ENCODE results near the gene PAX7.

DNA sequence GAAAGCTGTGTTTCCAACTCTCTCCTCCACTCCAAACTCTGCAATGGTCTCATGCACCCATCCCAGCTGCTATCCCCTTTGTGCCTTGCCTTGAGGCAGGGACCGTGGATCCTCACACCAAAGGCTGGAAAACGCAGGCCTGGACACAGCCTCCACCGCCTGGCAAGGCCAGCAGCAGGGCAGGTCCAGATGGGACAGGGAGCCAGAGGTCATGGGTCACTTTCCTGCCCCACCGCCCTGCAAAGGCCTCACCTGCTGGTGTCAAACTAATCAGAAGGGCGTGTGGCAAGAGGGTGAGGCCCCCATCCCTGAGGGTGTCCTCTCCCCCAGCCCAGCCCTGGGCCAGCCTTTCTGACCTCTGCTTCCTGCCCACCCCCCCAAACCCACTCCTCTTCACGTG lies 106.3 kb downstream of the PAX7 start:
- TF ChIP-seq, protein P1, sequence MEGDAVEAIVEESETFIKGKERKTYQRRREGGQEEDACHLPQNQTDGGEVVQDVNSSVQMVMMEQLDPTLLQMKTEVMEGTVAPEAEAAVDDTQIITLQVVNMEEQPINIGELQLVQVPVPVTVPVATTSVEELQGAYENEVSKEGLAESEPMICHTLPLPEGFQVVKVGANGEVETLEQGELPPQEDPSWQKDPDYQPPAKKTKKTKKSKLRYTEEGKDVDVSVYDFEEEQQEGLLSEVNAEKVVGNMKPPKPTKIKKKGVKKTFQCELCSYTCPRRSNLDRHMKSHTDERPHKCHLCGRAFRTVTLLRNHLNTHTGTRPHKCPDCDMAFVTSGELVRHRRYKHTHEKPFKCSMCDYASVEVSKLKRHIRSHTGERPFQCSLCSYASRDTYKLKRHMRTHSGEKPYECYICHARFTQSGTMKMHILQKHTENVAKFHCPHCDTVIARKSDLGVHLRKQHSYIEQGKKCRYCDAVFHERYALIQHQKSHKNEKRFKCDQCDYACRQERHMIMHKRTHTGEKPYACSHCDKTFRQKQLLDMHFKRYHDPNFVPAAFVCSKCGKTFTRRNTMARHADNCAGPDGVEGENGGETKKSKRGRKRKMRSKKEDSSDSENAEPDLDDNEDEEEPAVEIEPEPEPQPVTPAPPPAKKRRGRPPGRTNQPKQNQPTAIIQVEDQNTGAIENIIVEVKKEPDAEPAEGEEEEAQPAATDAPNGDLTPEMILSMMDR (IDR thresholded peaks at IDR 0.05): no peak
- no peak for TF ChIP-seq EP300 (IDR thresholded peaks at IDR 0.05)
